ENCODE measurements around the gene HPSE. TPM values are rescaled to one million over a fixed set of nuclear protein-coding genes. Genes with fewer than 3 reads are reported as not detected.

Gene HPSE
- total and polyA plus RNA-seq, 8 donors: under 0.01 to 4.9 (median 1.2) TPM; not detected in 1

DNA sequence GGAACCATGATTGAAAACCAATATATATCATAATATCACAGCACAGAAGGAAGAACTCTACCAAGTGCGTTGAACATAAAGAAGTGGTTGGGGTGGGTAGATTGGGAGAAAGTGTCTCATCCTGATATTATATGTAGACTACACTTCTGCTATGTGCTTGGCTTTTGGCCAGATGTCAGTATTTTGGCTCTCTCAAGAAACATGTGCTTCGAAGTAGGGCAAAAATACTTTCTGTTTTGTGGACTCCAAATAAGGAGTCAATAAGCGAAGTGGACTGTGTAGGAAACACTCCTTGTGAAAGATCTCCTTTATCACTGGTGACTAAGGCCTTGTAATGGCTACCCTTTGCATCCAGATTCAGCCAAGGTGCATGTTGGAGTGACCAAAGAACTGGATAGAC lies 7.8 kb upstream of the HPSE start:
- peaks cover 0 to 8% (median 0%) of the 10 kb centered on the region in 3 donors for H3K27me3 ChIP-seq
- 66 to 88% (median 80%) methylated on average over 3 of the region's 3 CpGs for WGBS, 5 donors
- intact Hi-C loops (cut with DNase I; ENCODE audit: low total_unique reads): no loop called here
- H3K36me3 ChIP-seq: no peaks in the 10 kb centered on the region
- no peak overlapping the region for H3K4me3 ChIP-seq
- no peaks in the 10 kb centered on the region for H3K4me1 ChIP-seq
- H3K27ac ChIP-seq: no peak overlapping the region
- H3K9me3 ChIP-seq: peaks cover 5 to 24% (median 18%) of the 10 kb centered on the region in 4 donors
- no peak for DNase-seq
- no peak for TF ChIP-seq POLR2A (IDR thresholded peaks at IDR 0.05)
- TF ChIP-seq, protein P1, sequence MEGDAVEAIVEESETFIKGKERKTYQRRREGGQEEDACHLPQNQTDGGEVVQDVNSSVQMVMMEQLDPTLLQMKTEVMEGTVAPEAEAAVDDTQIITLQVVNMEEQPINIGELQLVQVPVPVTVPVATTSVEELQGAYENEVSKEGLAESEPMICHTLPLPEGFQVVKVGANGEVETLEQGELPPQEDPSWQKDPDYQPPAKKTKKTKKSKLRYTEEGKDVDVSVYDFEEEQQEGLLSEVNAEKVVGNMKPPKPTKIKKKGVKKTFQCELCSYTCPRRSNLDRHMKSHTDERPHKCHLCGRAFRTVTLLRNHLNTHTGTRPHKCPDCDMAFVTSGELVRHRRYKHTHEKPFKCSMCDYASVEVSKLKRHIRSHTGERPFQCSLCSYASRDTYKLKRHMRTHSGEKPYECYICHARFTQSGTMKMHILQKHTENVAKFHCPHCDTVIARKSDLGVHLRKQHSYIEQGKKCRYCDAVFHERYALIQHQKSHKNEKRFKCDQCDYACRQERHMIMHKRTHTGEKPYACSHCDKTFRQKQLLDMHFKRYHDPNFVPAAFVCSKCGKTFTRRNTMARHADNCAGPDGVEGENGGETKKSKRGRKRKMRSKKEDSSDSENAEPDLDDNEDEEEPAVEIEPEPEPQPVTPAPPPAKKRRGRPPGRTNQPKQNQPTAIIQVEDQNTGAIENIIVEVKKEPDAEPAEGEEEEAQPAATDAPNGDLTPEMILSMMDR (IDR thresholded peaks at IDR 0.05): no peak
- no peak for TF ChIP-seq EP300 (IDR thresholded peaks at IDR 0.05)
- no peak for TF ChIP-seq POLR2AphosphoS5 (IDR thresholded peaks at IDR 0.05)

DNA sequence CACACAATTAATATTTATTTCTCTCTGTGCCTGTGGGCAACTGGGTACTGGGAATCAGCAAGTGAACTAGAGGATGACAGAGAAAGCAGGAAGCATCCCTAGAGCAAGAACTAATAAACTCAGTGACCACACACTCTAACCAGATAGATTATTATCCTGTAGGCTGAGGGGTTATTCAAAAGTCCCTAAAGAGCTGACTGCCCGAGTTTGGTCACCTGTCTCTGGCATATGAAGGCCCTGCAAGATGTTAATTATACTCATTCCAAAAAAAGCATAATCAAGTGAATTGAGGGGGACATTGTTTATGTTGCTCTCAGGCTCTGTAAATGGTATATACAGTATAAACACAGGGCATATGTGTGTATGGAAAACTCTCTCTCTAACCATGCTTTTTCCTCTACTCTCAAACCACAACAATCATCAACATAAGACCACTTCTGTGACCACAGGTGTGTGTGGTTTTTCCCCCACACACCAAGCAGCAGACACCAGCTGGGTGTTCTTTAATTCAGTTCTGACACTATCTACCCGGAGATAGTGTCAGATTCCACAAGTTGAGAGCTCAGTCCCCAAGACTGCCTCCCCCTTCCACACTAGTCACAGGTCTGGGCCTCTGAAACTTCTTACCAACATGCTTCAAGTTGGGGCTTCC lies 6.2 kb upstream of the HPSE start:
- intact Hi-C loops (cut with DNase I; ENCODE audit: low total_unique reads): no loop called here
- TF ChIP-seq, protein P1 (IDR thresholded peaks at IDR 0.05): no peak
- no peak for DNase-seq
- H3K9me3 ChIP-seq: peaks cover 0 to 12% (median 7%) of the 10 kb centered on the region in 4 donors
- H3K4me1 ChIP-seq: no peaks in the 10 kb centered on the region
- no peak overlapping the region for H3K27ac ChIP-seq
- H3K27me3 ChIP-seq: peaks cover 0 to 19% (median 0%) of the 10 kb centered on the region in 3 donors
- H3K36me3 ChIP-seq: no peaks in the 10 kb centered on the region
- 35 to 61% (median 46%) methylated on average over 2 of the region's 2 CpGs for WGBS, 5 donors
- no peak overlapping the region for H3K4me3 ChIP-seq

DNA sequence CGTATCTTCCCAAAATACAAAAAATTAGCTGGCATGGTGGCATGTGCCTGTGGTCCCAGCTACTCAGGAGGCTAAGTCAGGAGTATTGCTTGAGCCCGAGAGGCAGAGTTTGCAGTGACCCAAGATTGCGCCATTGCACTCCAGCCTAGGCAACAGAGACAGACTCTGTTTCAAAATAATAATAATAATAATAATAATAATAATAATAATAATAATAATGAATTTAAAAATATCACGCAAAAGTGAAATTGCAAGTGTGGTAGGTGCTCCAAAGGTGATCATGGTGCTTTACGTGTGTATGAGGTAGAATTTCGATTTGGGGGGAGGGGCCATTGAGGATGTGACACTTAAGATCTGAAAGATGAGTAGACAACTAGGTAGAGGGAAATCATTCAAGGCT lies 4.9 kb upstream of the HPSE start:
- Histone ChIP-seq H3K4me3 (no peak overlapping the region), H3K4me1 (peaks cover 9 to 12% (median 10%) of the 10 kb centered on the region in 4 donors), H3K9me3 (peaks cover 0 to 12% (median 7%) of the 10 kb centered on the region in 4 donors), H3K36me3 (no peaks in the 10 kb centered on the region), H3K27me3 (peaks cover 0 to 30% (median 9%) of the 10 kb centered on the region in 3 donors), H3K27ac (no peak overlapping the region)
- TF ChIP-seq, protein P1 (IDR thresholded peaks at IDR 0.05): no peak
- TF ChIP-seq EP300 (IDR thresholded peaks at IDR 0.05) (no peak), POLR2AphosphoS5 (IDR thresholded peaks at IDR 0.05) (no peak), POLR2A (IDR thresholded peaks at IDR 0.05) (no peak)
- intact Hi-C loops (cut with DNase I; ENCODE audit: low total_unique reads): no loop called here
- no peak for DNase-seq
- WGBS, 5 donors: 92 to 96% (median 93%) methylated on average over 6 of the region's 6 CpGs

DNA sequence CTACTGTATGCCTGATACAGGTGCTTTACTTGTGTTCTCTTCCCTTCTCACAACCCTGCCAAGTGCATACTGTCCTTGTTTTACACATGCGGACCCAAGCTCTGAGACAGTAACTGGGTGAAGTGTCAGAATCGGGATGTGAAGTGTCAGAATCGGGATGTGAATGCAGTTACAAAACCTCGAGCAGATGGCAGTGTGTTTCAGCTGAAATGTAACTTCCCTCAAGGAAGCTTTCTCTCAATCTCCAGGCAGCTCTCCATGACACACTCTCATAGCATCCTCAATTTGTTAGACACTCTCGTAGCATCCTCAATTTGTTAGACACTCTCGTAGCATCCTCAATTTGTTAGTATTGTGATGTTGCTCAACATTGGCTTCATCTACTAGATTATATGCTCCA lies 1.1 kb upstream of the HPSE start:
- no peak for TF ChIP-seq POLR2A (IDR thresholded peaks at IDR 0.05)
- TF ChIP-seq POLR2AphosphoS5 (IDR thresholded peaks at IDR 0.05): no peak
- TF ChIP-seq EP300 (IDR thresholded peaks at IDR 0.05): no peak
- TF ChIP-seq, protein P1 (IDR thresholded peaks at IDR 0.05): no peak
- intact Hi-C loops (cut with DNase I; ENCODE audit: low total_unique reads): no loop called here
- no peaks in the 10 kb centered on the region for H3K36me3 ChIP-seq
- peaks cover 0 to 50% (median 16%) of the 10 kb centered on the region in 3 donors for H3K27me3 ChIP-seq
- whole genome bisulfite sequencing, 5 donors: 32 to 45% (median 40%) methylated on average over 6 of the region's 6 CpGs
- H3K9me3 ChIP-seq: peaks cover 0 to 12% (median 7%) of the 10 kb centered on the region in 4 donors
- no peak overlapping the region for H3K4me3 ChIP-seq
- peaks cover 13 to 18% (median 16%) of the 10 kb centered on the region in 4 donors for H3K4me1 ChIP-seq
- no peak for DNase-seq
- no peak overlapping the region for H3K27ac ChIP-seq

All from stomach (tissue), 9 donors.